Activated gamma-delta T cell treated with Interleukin-2 at 50 U/mL for 16 hours (primary cell): Measurements from ENCODE around the gene AFF1.
"Not testable (repeated sequence)": the region's sequence is repeated elsewhere in the genome, so short reads cannot be mapped to it uniquely, and the experiment has no call there.

Experiments
- DNase-seq: peaks from one replicate; pipeline ENCODE4 v3.0.0-alpha.2; 2020

Gene AFF1

DNA sequence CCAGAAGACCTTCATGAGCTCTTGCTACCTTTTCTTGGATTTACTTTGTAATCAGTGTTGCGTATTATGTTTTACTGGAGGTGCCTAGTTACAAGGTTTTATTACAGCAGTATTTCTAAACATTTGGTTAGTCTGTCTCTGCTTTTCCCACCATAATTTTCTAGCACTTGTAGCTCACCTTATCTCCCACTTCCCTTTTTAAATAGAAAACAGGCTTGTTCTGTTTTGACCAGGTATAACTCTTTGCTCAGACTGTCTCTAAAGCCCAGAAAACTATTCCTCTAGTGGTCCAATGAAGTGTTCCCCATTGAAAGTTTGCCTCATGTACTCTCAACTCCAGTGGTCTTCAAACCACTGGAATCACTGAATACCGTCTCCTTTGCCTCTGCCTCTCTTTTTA is 43.9 kb downstream of the AFF1 start:
- no peak for DNase-seq

GRCh38 chr4:86980230-86980629 is 45.4 kb downstream of the AFF1 start:
- DNase-seq = no peak

- DNase-seq = no peak
These were observed 47.0 kb downstream of the AFF1 start for GRCh38 chr4:86981789-86982188.

GRCh38 chr4:86985852-86986251 is 51.0 kb downstream of the AFF1 start:
- DNase-seq = not testable (repeated sequence)

- not testable (repeated sequence) for DNase-seq
These were observed 54.8 kb downstream of the AFF1 start for GRCh38 chr4:86989658-86990057.

- DNase-seq = no peak
These were observed 55.7 kb downstream of the AFF1 start for GRCh38 chr4:86990510-86990909.

GRCh38 chr4:86991994-86992393 is 57.2 kb downstream of the AFF1 start:
- DNase-seq = no peak

DNA sequence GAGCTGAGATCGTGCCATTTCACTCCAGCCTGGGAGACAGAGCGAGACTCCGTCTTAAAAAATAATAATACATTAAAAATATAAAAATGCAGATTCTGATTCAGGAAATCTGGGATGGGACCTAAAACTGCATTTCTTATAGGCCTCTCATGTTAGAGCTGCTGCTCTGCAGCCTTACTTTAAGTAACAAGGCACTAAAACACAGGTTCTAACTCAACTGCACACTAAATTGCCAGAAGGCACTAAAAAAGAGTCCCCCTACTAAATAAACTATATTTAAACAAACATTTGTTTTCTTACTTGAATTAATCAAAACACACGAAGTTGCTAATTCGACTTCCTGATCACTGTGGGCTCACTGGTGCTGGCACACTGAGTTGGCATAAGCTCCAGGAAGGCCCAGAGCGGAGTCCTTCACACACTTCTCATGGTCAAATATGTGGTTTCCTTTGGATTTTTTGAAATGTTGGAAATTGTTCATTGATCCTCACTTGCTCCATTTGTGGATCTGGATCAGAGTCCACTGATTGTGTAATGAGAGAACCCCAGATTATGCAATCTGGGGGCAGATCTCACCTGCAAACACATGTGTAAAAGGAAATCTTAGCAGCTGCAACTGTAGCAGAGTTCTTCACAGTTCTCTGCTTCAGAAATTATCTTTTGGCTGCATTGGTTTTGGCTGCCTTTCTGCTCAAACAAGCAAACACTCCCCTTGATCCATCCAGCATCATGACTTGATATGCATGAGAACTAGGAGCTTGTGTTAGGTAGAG is 59.3 kb downstream of the AFF1 start:
- DNase-seq = no peak

- DNase-seq = no peak
These were observed 59.9 kb downstream of the AFF1 start for GRCh38 chr4:86994686-86995085.

GRCh38 chr4:86996510-86996909 is 61.7 kb downstream of the AFF1 start:
- not testable (repeated sequence) for DNase-seq

- no peak for DNase-seq
These were observed 64.4 kb downstream of the AFF1 start for GRCh38 chr4:86999136-86999643.

DNA sequence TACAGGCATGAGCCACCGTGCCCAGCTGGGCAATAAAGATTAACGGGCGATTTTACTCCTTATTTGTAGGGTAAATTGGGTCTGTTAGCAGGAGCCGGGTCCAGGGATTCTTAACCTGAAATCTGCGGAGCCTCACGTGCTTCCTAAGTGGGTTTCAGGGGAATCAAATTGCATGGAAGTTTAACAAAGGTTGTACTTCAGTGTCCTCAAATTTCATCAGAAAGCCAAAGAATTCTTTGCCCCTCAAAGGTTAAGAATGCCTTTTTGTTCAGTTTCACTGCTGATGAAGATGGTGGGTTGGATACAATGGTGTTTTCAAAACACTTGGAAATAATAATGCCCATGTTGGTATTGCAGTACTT is 67.9 kb downstream of the AFF1 start:
- DNase-seq = no peak

- no peak for DNase-seq
These were observed 68.5 kb downstream of the AFF1 start for GRCh38 chr4:87003266-87003665.

GRCh38 chr4:87005369-87005689 is 70.5 kb downstream of the AFF1 start:
- DNase-seq = no peak

GRCh38 chr4:87005690-87006425 is 71.0 kb downstream of the AFF1 start:
- no peak for DNase-seq

DNA sequence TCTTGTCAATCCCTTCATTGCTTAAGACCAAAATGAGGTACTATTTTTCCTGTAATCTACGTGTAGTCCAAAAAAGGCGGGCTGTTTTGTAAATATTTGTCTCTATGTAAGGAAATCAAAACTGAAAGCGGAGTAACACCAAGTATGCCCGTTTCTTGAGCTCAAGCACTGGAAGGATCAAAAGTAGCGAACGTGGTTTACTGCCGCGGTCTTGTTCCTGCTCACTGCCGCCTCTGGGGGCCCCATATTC is 71.5 kb downstream of the AFF1 start:
- DNase-seq = no peak

- DNase-seq = peak; percentile 87
These were observed 72.1 kb downstream of the AFF1 start for GRCh38 chr4:87006676-87007527.

GRCh38 chr4:87007528-87008446 is 73.0 kb downstream of the AFF1 start:
- DNase-seq = peak; percentile 19

- no peak for DNase-seq
These were observed 74.4 kb downstream of the AFF1 start for GRCh38 chr4:87009095-87009648.

DNA sequence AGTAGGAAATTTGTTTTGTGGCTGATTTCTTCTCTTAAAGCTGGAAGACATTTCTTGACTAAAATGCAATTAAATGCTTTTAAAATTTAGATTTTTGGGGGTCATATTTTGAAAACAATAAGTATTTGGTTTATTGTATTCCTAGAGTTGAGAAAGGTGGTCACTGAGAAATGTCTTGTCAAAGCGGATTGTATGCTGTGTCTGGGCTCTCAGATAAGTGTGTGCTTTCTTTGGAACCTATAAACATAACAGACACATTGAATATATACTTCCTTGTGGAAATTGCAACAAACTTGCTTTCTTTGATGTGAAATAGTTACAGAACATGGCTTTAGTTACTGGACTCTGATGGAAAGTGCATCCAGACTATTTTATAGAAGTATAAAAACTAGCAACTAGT is 75.4 kb downstream of the AFF1 start:
- DNase-seq = no peak

DNA sequence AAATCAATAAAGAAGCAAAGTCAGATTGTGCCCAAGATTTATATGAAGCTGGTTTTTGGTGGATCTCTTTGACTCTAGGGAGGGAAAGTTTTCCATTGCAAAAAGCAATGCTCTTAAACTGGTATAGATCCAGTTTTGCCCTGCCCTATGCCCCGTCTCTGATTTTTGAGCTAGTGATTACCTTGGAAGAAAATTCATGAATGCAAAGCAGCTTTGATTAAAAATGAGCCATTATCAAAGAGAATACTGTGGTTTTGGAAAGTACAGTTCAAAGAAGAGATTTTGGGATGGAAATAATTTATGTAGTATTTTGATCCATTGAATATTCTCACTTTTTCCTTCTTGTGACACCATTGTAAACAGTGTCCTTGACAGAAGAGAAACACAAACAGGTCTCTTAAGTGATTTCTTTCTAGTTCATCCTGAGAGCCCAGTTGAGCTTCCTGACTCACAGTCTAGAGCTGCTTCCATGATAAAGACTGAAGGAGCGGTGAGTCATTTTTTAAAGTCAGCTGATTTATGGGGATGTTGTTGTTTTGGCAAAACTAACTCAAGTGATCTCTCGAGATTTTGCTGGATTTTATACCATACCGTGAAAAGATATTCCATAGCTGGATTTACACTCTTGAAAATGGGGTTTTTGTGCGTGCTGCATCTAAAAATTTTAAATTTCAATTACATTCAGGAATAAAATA is 76.7 kb downstream of the AFF1 start:
- no peak for DNase-seq
